HAP-1 (cell line): ENCODE results near the gene KRABD2.

ENCODE experiments used
- DNase-seq, 2 experiments: peaks; one replicate each; pipeline ENCODE4 v3.0.0-alpha.2; 2016 to 2020; ENCODE audit warnings: low spot score in 2 of 2
- H3K27me3 ChIP-seq: fragments of 250-450 bp; sonication (Bioruptor Pico); 2 replicates; pipeline ENCODE4 v1.5.1; 2020; ENCODE audit warnings: low read depth, mild to moderate bottlenecking, moderate library complexity
- H3K36me3 ChIP-seq: fragments of 250-450 bp; sonication (Bioruptor Pico); replicated peaks from 2 replicates; pipeline ENCODE4 v1.5.1; 2020; ENCODE audit warnings: mild to moderate bottlenecking
- H3K4me1 ChIP-seq: fragments of 250-450 bp; sonication (Bioruptor Pico); 2 replicates; pipeline ENCODE4 v1.5.1; 2020; ENCODE audit warnings: mild to moderate bottlenecking
- H3K4me3 ChIP-seq: fragments of 250-450 bp; sonication (Bioruptor Pico); 2 replicates; pipeline ENCODE4 v1.5.1; 2020; ENCODE audit warnings: mild to moderate bottlenecking, moderate library complexity
- H3K9me3 ChIP-seq: fragments of 250-450 bp; sonication (Bioruptor Pico); 2 replicates; pipeline ENCODE4 v1.5.1; 2020; ENCODE audit warnings: mild to moderate bottlenecking, moderate library complexity
- in situ Hi-C: fragments of 300-500 bp; cut with MboI; formaldehyde crosslinking; loops from 3 replicates; pipeline ENCODE4 v1.14.3; 2020; ENCODE audit warnings: low sequenced_read_pairs, inconsistent platforms, mixed read lengths

KRABD2 gene

GRCh38 chr17:8339540-8339939, 37.0 kb downstream of the KRABD2 start, which contains the start of gene ODF4:
TSS of gene ODF4 (plus strand) at chr17:8339840. CDS start at chr17:8340052, 212 bp downstream.
- no peak for DNase-seq
- Histone ChIP-seq H3K27me3 (no peaks in the 10 kb centered on the region), H3K9me3 (no peaks in the 10 kb centered on the region), H3K4me3 (no peak within 1 kb of the TSS), H3K4me1 (peaks cover 14% of the 10 kb centered on the region), H3K36me3 (no peaks in the 10 kb centered on the region)
- in situ Hi-C loops: no loop called here

- no peak for DNase-seq
- Histone ChIP-seq H3K27me3 (no peaks in the 10 kb centered on the region), H3K4me3 (no peak overlapping the region), H3K9me3 (no peaks in the 10 kb centered on the region), H3K36me3 (no peaks in the 10 kb centered on the region), H3K4me1 (peaks cover 14% of the 10 kb centered on the region)
- in situ Hi-C loops: no loop called here
Observed at GRCh38 chr17:8338753-8339140, 37.8 kb downstream of the KRABD2 start.

- no peak for DNase-seq
- H3K27me3 ChIP-seq: no peaks in the 10 kb centered on the region
- no peak overlapping the region for H3K4me3 ChIP-seq
Observed at GRCh38 chr17:8337802-8338752, 38.4 kb downstream of the KRABD2 start.

GRCh38 chr17:8333281-8333680, 43.2 kb downstream of the KRABD2 start:
- H3K27me3 ChIP-seq: no peaks in the 10 kb centered on the region
- H3K36me3 ChIP-seq: no peaks in the 10 kb centered on the region
- no peak overlapping the region for H3K4me3 ChIP-seq
- peaks cover 7% of the 10 kb centered on the region for H3K4me1 ChIP-seq
- in situ Hi-C loops: no loop called here
- no peaks in the 10 kb centered on the region for H3K9me3 ChIP-seq
- DNase-seq: no peak

More at GRCh38 chr17:8337802-8338752, 38.4 kb downstream of the KRABD2 start:
- peaks cover 14% of the 10 kb centered on the region for H3K4me1 ChIP-seq
- no peaks in the 10 kb centered on the region for H3K36me3 ChIP-seq
- H3K9me3 ChIP-seq: no peaks in the 10 kb centered on the region
- in situ Hi-C loops: no loop called here

- peaks cover under 1% of the 10 kb centered on the region for H3K4me1 ChIP-seq
- no peak for DNase-seq
- no peaks in the 10 kb centered on the region for H3K9me3 ChIP-seq
- in situ Hi-C loops: no loop called here
- H3K4me3 ChIP-seq: no peak overlapping the region
- H3K36me3 ChIP-seq: no peaks in the 10 kb centered on the region
- H3K27me3 ChIP-seq: no peaks in the 10 kb centered on the region
Observed at GRCh38 chr17:8332688-8333087, 43.8 kb downstream of the KRABD2 start.

GRCh38 chr17:8332128-8332527, 44.4 kb downstream of the KRABD2 start:
- Histone ChIP-seq H3K4me1 (peaks cover under 1% of the 10 kb centered on the region), H3K4me3 (no peak overlapping the region), H3K36me3 (no peaks in the 10 kb centered on the region), H3K9me3 (no peaks in the 10 kb centered on the region), H3K27me3 (no peaks in the 10 kb centered on the region)
- in situ Hi-C loops: no loop called here
- DNase-seq: no peak

- H3K4me3 ChIP-seq: no peak overlapping the region; the same call in 1 of the 2 replicates
- in situ Hi-C loops: no loop called here
- peaks cover 8% of the 10 kb centered on the region for H3K4me1 ChIP-seq
- H3K9me3 ChIP-seq: no peaks in the 10 kb centered on the region
- no peaks in the 10 kb centered on the region for H3K27me3 ChIP-seq
- no peak for DNase-seq
- H3K36me3 ChIP-seq: no peaks in the 10 kb centered on the region
Observed at GRCh38 chr17:8327303-8327649, 49.2 kb downstream of the KRABD2 start.
